K562 (cell line): ENCODE results near the gene OR4F15. TPM values are rescaled to one million over a fixed set of nuclear protein-coding genes. Genes with fewer than 3 reads are reported as not detected.
A peak's percentile ranks its signal among the peaks of the same experiment; 100 is the strongest.

ENCODE experiments used
- ATAC-seq: fragments of 200-7000 bp; cut with Tn5 transposase; 3 replicates; pipeline ENCODE4 v1.9.1; 2020; ENCODE audit warnings: moderate library complexity
- BruUV-seq: library from RNA; stranded (reverse); fragments of 400-500 nt; replicated peaks from 2 replicates; lab custom pipeline; 2021; lab: Mats Ljungman, UMichigan
- CTCF ChIA-PET: fragments of 300-600 bp; formaldehyde crosslinking; extraction: SDS; loops from one replicate; lab custom pipeline; 2021; ENCODE audit warnings: low intra/inter-chr PET ratio; lab: Yijun Ruan, JAX
- POLR2A ChIA-PET: fragments of 300-600, 350-650 bp; sonication (Branson Sonifier 250); formaldehyde crosslinking; extraction: SDS; loops from one replicate; lab custom pipeline; 2021; ENCODE audit warnings: antibody characterized with exemption, inconsistent platforms; lab: Yijun Ruan, JAX
- DNase-seq, 4 experiments: peaks; one replicate each; pipeline versions ENCODE4 v3.0.0 to v3.0.0-alpha.2; 2011 to 2018; ENCODE audit warnings: low spot score in 3 of 4, mixed read lengths in 3 of 4; ENCODE audit errors: extremely low read depth in 1 of 4
- FAIRE-seq: peaks from 2 replicates; lab custom pipeline; 2011; peaks lifted over from hg19 to GRCh38; lab: Jason Lieb, UNC
- H2AFZ ChIP-seq: 2 replicates; pipeline ENCODE4 v1.6.0; 2011; ENCODE audit warnings: low read depth, low read length, control low read depth, inconsistent platforms
- H3K27ac ChIP-seq: fragments of 200-600 bp; 3 replicates; pipeline ENCODE4 v1.8.0; 2011; ENCODE audit warnings: low read depth, mild to moderate bottlenecking, control low read depth, inconsistent platforms, low read length, moderate library complexity, mixed read lengths; ENCODE audit errors: extremely low read depth
- H3K27me3 ChIP-seq, 2 experiments: fragments of 300-600 bp in 1 of 2; 2 replicates in 1 of 2; 3 replicates in 1 of 2; pipeline versions ENCODE4 v1.6.0 to v1.8.0; 2011; ENCODE audit warnings: inconsistent platforms in 2 of 2, low read length in 2 of 2, mild to moderate bottlenecking in 1 of 2, mixed read lengths in 1 of 2, moderate library complexity in 1 of 2; ENCODE audit not compliant: control insufficient read depth in 2 of 2, insufficient read depth in 2 of 2
- H3K36me3 ChIP-seq: fragments of 300-600 bp; 3 replicates; pipeline ENCODE4 v1.8.0; 2011; ENCODE audit warnings: mild to moderate bottlenecking, low read length, inconsistent platforms; ENCODE audit not compliant: control insufficient read depth, insufficient read depth
- H3K4me1 ChIP-seq, 2 experiments: fragments of 200-600 bp in 1 of 2; replicated peaks in 1 of 2; 2 replicates in 1 of 2; 3 replicates in 1 of 2; pipeline versions ENCODE4 v1.5.1 to v1.8.0; 2011; ENCODE audit warnings: inconsistent platforms in 2 of 2, low read length in 2 of 2, mild to moderate bottlenecking in 1 of 2, mixed read lengths in 1 of 2, moderate library complexity in 1 of 2; ENCODE audit not compliant: control insufficient read depth in 2 of 2, insufficient read depth in 2 of 2
- H3K4me2 ChIP-seq: 2 replicates; pipeline ENCODE4 v1.6.1; 2011; ENCODE audit warnings: low read length, control low read depth, inconsistent platforms, mixed read lengths; ENCODE audit not compliant: insufficient read depth
- H3K4me3 ChIP-seq: fragments of 200-600 bp; sonication (generic), shearing (Covaris generic); 2 replicates; pipeline ENCODE4 v1.5.1; 2016; ENCODE audit warnings: control low read depth, inconsistent platforms
- H3K79me2 ChIP-seq: fragments of 200-600 bp; 3 replicates; pipeline ENCODE4 v1.8.0; 2011; ENCODE audit warnings: low read length, inconsistent platforms; ENCODE audit not compliant: control insufficient read depth, insufficient read depth
- H3K9ac ChIP-seq, 2 experiments: 2 replicates each; pipeline versions ENCODE4 v1.6.0 to v1.6.1; 2011; ENCODE audit warnings: low read depth in 2 of 2, low read length in 2 of 2, control low read depth in 1 of 2, inconsistent platforms in 1 of 2, mild to moderate bottlenecking in 1 of 2, mixed read lengths in 1 of 2; ENCODE audit not compliant: insufficient read depth in 1 of 2
- H3K9me1 ChIP-seq: one replicate; pipeline ENCODE4 v1.6.0; 2011; ENCODE audit warnings: inconsistent platforms, mild to moderate bottlenecking, low read length, moderate library complexity; ENCODE audit not compliant: control insufficient read depth, insufficient read depth
- H3K9me3 ChIP-seq: replicated peaks from 2 replicates; pipeline ENCODE4 v1.5.1; 2011; ENCODE audit warnings: low read depth, low read length, inconsistent platforms; ENCODE audit not compliant: control insufficient read depth, insufficient read depth
- H4K20me1 ChIP-seq: replicated peaks from 2 replicates; pipeline ENCODE4 v1.6.1; 2011; ENCODE audit warnings: low read length, inconsistent platforms, mixed read lengths; ENCODE audit not compliant: control insufficient read depth, insufficient read depth
- CHD2 ChIP-seq: IDR thresholded peaks from 2 replicates; pipeline ENCODE4 v1.6.1; 2011; ENCODE audit warnings: low read depth, low read length
- HDAC1 ChIP-seq, 2 experiments: fragments of 450-650 bp; IDR thresholded peaks; 2 replicates each; pipeline ENCODE4 v1.6.1; 2016 to 2017; ENCODE audit warnings: inconsistent platforms in 1 of 2, mild to moderate bottlenecking in 1 of 2, moderate library complexity in 1 of 2
- MNT ChIP-seq, 2 experiments: fragments of 450-650 bp; conservative IDR thresholded peaks; 2 replicates each; pipeline ENCODE4 v1.6.1; 2017; ENCODE audit warnings: mild to moderate bottlenecking in 2 of 2, moderate library complexity in 2 of 2
- MTA1 ChIP-seq: fragments of 450-650 bp; IDR thresholded peaks from 2 replicates; pipeline ENCODE4 v1.6.1; 2017; ENCODE audit warnings: borderline replicate concordance
- MYNN ChIP-seq, 2 experiments: sonication (generic); formaldehyde crosslinking in 1 of 2; IDR thresholded peaks; 2 replicates each; pipeline versions ENCODE4 v1.5.0 to v1.6.1; 2016 to 2020; ENCODE audit warnings: antibody characterized with exemption in 1 of 2, missing genetic modification reagents in 1 of 2
- ZNF57 ChIP-seq: fragments of 450-650 bp; formaldehyde crosslinking; IDR thresholded peaks from 2 replicates; pipeline ENCODE4 v1.4.0; 2020; ENCODE audit warnings: mild to moderate bottlenecking, moderate library complexity
- ZNF586 ChIP-seq: fragments of 450-650 bp; formaldehyde crosslinking; conservative IDR thresholded peaks from 2 replicates; pipeline ENCODE4 v1.4.0; 2020; ENCODE audit warnings: mild to moderate bottlenecking, moderate library complexity
- WGBS: fragments of 100-300 bp; shearing (Covaris generic); methylation state at CpG from one replicate; pipeline ENCODE4 v1.1.6; 2016; ENCODE audit warnings: low coverage, mixed read lengths; ENCODE audit not compliant: insufficient coverage; ENCODE audit errors: missing lambda C conversion rate; 5-methylcytosine and 5-hydroxymethylcytosine counted together
- in situ Hi-C: fragments of 300-500 bp; cut with MboI; formaldehyde crosslinking; loops from 4 replicates; pipeline ENCODE4 v1.15.0; 2018; ENCODE audit warnings: inconsistent platforms, mixed read lengths
- intact Hi-C: fragments of 100-400 bp; cut with micrococcal nuclease; formaldehyde crosslinking; loops from 2 replicates; pipeline ENCODE4 v1.14.2; 2022
- polyA plus RNA-seq, 8 experiments: library from polyadenylated mRNA; depleted of rRNA in 4 of 8; stranded (reverse) in 5 of 8; unstranded in 3 of 8; fragments of >200 nt; fragmentation: Nextera tagmentation in 2 of 8; fragmentation: Illumina TruSeq in 1 of 8; extraction: Ambion mirVana in 2 of 8; extraction: Trizol in 1 of 8; gene quantifications; 2 replicates each; pipeline versions ENCODE4 v1.2.1 to v1.2.3, GENCODE V29; 2011 to 2014; ENCODE audit warnings: inconsistent platforms in 1 of 8, missing spikeins in 1 of 8
- total RNA-seq, 7 experiments: library from RNA; depleted of rRNA in 6 of 7; stranded (reverse); fragments of >200 nt in 6 of 7; fragmentation: Illumina TruSeq in 2 of 7; extraction: Trizol in 2 of 7; gene quantifications; 2 replicates each; pipeline versions ENCODE4 v1.2.1 to v1.2.3, GENCODE V29; 2011 to 2021; ENCODE audit warnings: low replicate concordance in 1 of 7
- TF ChIP-seq, protein P1 (sequence below), 2 experiments: fragments of 450-650 bp in 1 of 2; IDR thresholded peaks; 2 replicates each; pipeline ENCODE4 v1.6.1; 2011 to 2017; ENCODE audit warnings: low read depth in 2 of 2, antibody characterized with exemption in 1 of 2, borderline replicate concordance in 1 of 2, low read length in 1 of 2, mild to moderate bottlenecking in 1 of 2, mixed read lengths in 1 of 2; ENCODE audit not compliant: control insufficient read depth in 1 of 2

OR4F15 gene
- total and polyA plus RNA-seq, 9 of the 15 experiments (the other 6 are each of a cell fraction or from before 2014, with no cell fraction given), result not detected

DNA sequence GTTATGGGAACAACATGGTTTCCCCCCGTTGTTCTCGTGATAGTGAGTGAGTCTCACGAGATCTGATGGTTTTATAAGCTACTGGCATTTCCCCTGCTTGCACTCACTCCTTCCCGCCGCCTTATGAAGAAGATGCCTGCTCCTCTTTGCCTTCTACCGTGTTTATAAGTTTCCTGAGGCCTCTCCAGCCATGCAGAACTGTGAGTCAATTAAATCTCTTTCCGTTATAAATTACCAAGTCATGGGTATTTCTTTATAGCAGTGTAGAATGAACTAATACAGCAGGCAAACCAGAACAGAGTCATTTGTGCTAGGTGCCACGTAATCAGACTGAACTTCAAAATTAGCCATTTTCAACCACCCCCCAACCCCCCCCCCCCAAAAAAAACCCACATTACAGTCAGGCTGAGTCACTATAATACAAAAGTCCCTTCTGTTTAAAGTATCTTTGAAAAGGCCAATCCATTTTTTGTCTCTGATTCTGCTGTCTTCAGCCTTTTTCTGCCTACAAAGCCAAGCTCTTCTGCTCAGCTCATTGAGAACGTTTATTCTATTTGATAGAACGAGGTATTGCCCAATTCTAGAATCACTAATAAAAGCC is 4.6 kb upstream of the OR4F15 start:
- peak; percentile 78 for TF ChIP-seq CHD2
- TF ChIP-seq MNT (conservative IDR thresholded peaks at IDR 0.05), result no peak
- no peaks in the 10 kb centered on the region for H3K9me3 ChIP-seq
- no peak overlapping the region for H3K9ac ChIP-seq
- ATAC-seq (no peak), DNase-seq (no peak), FAIRE-seq (no peak)
- no peak overlapping the region for H2AFZ ChIP-seq
- intact Hi-C loops, result no loop called here
- no peak overlapping the region for H3K4me2 ChIP-seq
- H3K27ac ChIP-seq, result no peak overlapping the region
- H3K4me3 ChIP-seq, result no peak overlapping the region
- no peaks in the 10 kb centered on the region for H3K9me1 ChIP-seq
- no peaks in the 10 kb centered on the region for H4K20me1 ChIP-seq
- no TSS peak for BruUV-seq
- ChIA-PET CTCF (no interaction called here), POLR2A (no interaction called here)
- H3K4me1 ChIP-seq, result no peaks in the 10 kb centered on the region
- WGBS, result 0% methylated on average over 10 of the region's 10 CpGs
- no peaks in the 10 kb centered on the region for H3K79me2 ChIP-seq
- H3K27me3 ChIP-seq, result no peaks in the 10 kb centered on the region; a peak in 1 of 5 replicates
- no peaks in the 10 kb centered on the region for H3K36me3 ChIP-seq
- in situ Hi-C loops, result no loop called here

GRCh38 chr15:101808201-101808600 is 3.8 kb upstream of the OR4F15 start:
- no peaks in the 10 kb centered on the region for H3K4me1 ChIP-seq
- 3% methylated on average over 2 of the region's 2 CpGs for WGBS
- H3K4me2 ChIP-seq, result no peak overlapping the region
- ChIA-PET CTCF (no interaction called here), POLR2A (no interaction called here)
- H3K9me1 ChIP-seq, result no peaks in the 10 kb centered on the region
- no peak overlapping the region for H2AFZ ChIP-seq
- no peaks in the 10 kb centered on the region for H3K79me2 ChIP-seq
- DNase-seq (no peak), ATAC-seq (no peak), FAIRE-seq (no peak)
- H3K9me3 ChIP-seq, result no peaks in the 10 kb centered on the region
- no peak overlapping the region for H3K27ac ChIP-seq
- no TSS peak for BruUV-seq
- in situ Hi-C loops, result no loop called here
- intact Hi-C loops, result no loop called here
- no peaks in the 10 kb centered on the region for H4K20me1 ChIP-seq
- H3K9ac ChIP-seq, result no peak overlapping the region
- no peaks in the 10 kb centered on the region; a peak in 1 of 5 replicates for H3K27me3 ChIP-seq
- no peak overlapping the region for H3K4me3 ChIP-seq
- H3K36me3 ChIP-seq, result no peaks in the 10 kb centered on the region
- TF ChIP-seq HDAC1 (IDR thresholded peaks at IDR 0.05), result no peak
- TF ChIP-seq, protein P1, sequence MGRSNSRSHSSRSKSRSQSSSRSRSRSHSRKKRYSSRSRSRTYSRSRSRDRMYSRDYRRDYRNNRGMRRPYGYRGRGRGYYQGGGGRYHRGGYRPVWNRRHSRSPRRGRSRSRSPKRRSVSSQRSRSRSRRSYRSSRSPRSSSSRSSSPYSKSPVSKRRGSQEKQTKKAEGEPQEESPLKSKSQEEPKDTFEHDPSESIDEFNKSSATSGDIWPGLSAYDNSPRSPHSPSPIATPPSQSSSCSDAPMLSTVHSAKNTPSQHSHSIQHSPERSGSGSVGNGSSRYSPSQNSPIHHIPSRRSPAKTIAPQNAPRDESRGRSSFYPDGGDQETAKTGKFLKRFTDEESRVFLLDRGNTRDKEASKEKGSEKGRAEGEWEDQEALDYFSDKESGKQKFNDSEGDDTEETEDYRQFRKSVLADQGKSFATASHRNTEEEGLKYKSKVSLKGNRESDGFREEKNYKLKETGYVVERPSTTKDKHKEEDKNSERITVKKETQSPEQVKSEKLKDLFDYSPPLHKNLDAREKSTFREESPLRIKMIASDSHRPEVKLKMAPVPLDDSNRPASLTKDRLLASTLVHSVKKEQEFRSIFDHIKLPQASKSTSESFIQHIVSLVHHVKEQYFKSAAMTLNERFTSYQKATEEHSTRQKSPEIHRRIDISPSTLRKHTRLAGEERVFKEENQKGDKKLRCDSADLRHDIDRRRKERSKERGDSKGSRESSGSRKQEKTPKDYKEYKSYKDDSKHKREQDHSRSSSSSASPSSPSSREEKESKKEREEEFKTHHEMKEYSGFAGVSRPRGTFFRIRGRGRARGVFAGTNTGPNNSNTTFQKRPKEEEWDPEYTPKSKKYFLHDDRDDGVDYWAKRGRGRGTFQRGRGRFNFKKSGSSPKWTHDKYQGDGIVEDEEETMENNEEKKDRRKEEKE (IDR thresholded peaks at IDR 0.05; ENCODE audit: borderline replicate concordance in 1 of 2, control insufficient read depth in 1 of 2, low read depth in 2 of 2, low read length in 1 of 2), result no peak
- TF ChIP-seq ZNF57 (CRISPR knock-in tag), result no peak
- TF ChIP-seq MYNN (IDR thresholded peaks at IDR 0.05), result no peak
- TF ChIP-seq MYNN (CRISPR knock-in tag; IDR thresholded peaks at IDR 0.05), result no peak
- TF ChIP-seq ZNF586 (CRISPR knock-in tag), result no peak
- TF ChIP-seq MTA1, result no peak
